MM.1S (cell line): ENCODE results near the gene PGLYRP1.

Experiments
- DNase-seq: peaks from one replicate; pipeline ENCODE4 v3.0.0-alpha.2; 2015
- H2AFZ ChIP-seq: fragments of 300-600 bp; sonication (generic); 2 replicates; pipeline ENCODE4 v1.6.0; 2016; ENCODE audit warnings: antibody characterized with exemption, low read length
- H3F3A ChIP-seq: fragments of 300-600 bp; sonication (generic); 2 replicates; pipeline ENCODE4 v1.6.1; 2016; ENCODE audit warnings: mild to moderate bottlenecking, antibody characterized with exemption, low read length, moderate library complexity, mixed read lengths; ENCODE audit not compliant: insufficient read depth
- H3K27ac ChIP-seq: fragments of 300-600 bp; sonication (generic); 2 replicates; pipeline ENCODE4 v1.5.1; 2016; ENCODE audit warnings: mild to moderate bottlenecking, low read length
- H3K27me3 ChIP-seq: fragments of 300-600 bp; sonication (generic); replicated peaks from 2 replicates; pipeline ENCODE4 v1.6.0; 2016; ENCODE audit warnings: low read length; ENCODE audit not compliant: insufficient read depth
- H3K36me3 ChIP-seq: fragments of 300-600 bp; sonication (generic); replicated peaks from 2 replicates; pipeline ENCODE4 v1.6.1; 2016; ENCODE audit warnings: mild to moderate bottlenecking, low read length, mixed read lengths; ENCODE audit not compliant: insufficient read depth
- H3K4me1 ChIP-seq: fragments of 300-600 bp; sonication (generic); 2 replicates; pipeline ENCODE4 v1.6.1; 2016; ENCODE audit warnings: low read length, mixed read lengths
- H3K4me2 ChIP-seq: fragments of 300-600 bp; sonication (generic); 2 replicates; pipeline ENCODE4 v1.6.0; 2016; ENCODE audit warnings: low read depth, low read length
- H3K4me3 ChIP-seq: fragments of 300-600 bp; sonication (generic); 2 replicates; pipeline ENCODE4 v1.5.1; 2016; ENCODE audit warnings: low read length, mixed read lengths
- H3K79me2 ChIP-seq: fragments of 300-600 bp; sonication (generic); 2 replicates; pipeline ENCODE4 v1.6.1; 2016; ENCODE audit warnings: mixed run types, low read length, mixed read lengths
- H3K9ac ChIP-seq: fragments of 300-600 bp; sonication (generic); 2 replicates; pipeline ENCODE4 v1.6.1; 2016; ENCODE audit warnings: low read length, mixed read lengths
- H3K9me2 ChIP-seq: fragments of 300-600 bp; sonication (generic); replicated peaks from 2 replicates; pipeline ENCODE4 v1.6.1; 2016; ENCODE audit warnings: mild to moderate bottlenecking, low read length, mixed read lengths; ENCODE audit not compliant: insufficient read depth
- H3K9me3 ChIP-seq: fragments of 300-600 bp; sonication (generic); replicated peaks from 2 replicates; pipeline ENCODE4 v1.6.1; 2016; ENCODE audit warnings: mild to moderate bottlenecking, low read length, mixed read lengths; ENCODE audit not compliant: insufficient read depth
- H4K20me1 ChIP-seq: fragments of 300-600 bp; sonication (generic); 2 replicates; pipeline ENCODE4 v1.6.1; 2016; ENCODE audit warnings: mild to moderate bottlenecking, low read length, moderate library complexity, mixed read lengths; ENCODE audit not compliant: insufficient read depth
- EZH2 ChIP-seq: fragments of 300-600 bp; sonication (generic); optimal IDR thresholded peaks from 2 replicates; pipeline ENCODE3; 2017; ENCODE audit warnings: low read depth, mild to moderate bottlenecking, antibody characterized with exemption, low read length, mixed read lengths
- EZH2phosphoT487 ChIP-seq: fragments of 300-600 bp; sonication (generic); IDR thresholded peaks from 2 replicates; pipeline ENCODE4 v1.6.1; 2018; ENCODE audit warnings: antibody characterized with exemption, low read length
- TF ChIP-seq, protein P1 (sequence below): fragments of 300-600 bp; sonication (generic); IDR thresholded peaks from 2 replicates; pipeline ENCODE4 v1.5.1; 2016; ENCODE audit warnings: antibody characterized with exemption, low read length, mixed read lengths

The PGLYRP1 gene

DNA sequence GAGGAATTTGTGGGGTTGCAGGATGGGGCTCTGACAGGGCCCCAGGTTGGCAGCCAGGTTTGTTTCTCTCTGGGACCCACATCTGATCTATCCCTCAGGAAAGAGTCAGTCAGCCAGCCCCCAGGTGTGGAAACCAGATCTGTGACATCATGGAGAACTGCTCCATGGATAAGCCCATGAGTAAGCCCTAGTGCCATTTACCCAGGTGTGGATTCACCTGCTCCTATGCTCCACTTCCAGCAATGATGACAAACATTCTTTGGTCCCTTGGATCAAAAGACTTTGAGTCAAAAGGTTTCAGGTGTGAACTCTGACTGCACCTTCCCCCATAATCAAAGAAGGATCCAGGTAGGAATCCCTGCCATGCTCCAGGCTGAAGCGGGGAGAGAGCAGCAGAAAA lies 44.8 kb upstream of the PGLYRP1 start:
- H3F3A ChIP-seq: no peaks in the 10 kb centered on the region
- no peak overlapping the region for H3K4me3 ChIP-seq
- H3K9me3 ChIP-seq: no peaks in the 10 kb centered on the region
- no peaks in the 10 kb centered on the region for H3K79me2 ChIP-seq
- no peak for TF ChIP-seq EZH2phosphoT487
- TF ChIP-seq, protein P1, sequence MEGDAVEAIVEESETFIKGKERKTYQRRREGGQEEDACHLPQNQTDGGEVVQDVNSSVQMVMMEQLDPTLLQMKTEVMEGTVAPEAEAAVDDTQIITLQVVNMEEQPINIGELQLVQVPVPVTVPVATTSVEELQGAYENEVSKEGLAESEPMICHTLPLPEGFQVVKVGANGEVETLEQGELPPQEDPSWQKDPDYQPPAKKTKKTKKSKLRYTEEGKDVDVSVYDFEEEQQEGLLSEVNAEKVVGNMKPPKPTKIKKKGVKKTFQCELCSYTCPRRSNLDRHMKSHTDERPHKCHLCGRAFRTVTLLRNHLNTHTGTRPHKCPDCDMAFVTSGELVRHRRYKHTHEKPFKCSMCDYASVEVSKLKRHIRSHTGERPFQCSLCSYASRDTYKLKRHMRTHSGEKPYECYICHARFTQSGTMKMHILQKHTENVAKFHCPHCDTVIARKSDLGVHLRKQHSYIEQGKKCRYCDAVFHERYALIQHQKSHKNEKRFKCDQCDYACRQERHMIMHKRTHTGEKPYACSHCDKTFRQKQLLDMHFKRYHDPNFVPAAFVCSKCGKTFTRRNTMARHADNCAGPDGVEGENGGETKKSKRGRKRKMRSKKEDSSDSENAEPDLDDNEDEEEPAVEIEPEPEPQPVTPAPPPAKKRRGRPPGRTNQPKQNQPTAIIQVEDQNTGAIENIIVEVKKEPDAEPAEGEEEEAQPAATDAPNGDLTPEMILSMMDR: no peak
- TF ChIP-seq EZH2: no peak
- H3K4me1 ChIP-seq: peaks cover 6% of the 10 kb centered on the region; the same call in 1 of the 2 replicates
- no peak overlapping the region for H3K27ac ChIP-seq
- H3K36me3 ChIP-seq: no peaks in the 10 kb centered on the region
- no peak overlapping the region for H2AFZ ChIP-seq
- no peaks in the 10 kb centered on the region for H3K9me2 ChIP-seq
- H4K20me1 ChIP-seq: no peaks in the 10 kb centered on the region
- no peak overlapping the region for H3K9ac ChIP-seq
- peaks cover 59% of the 10 kb centered on the region for H3K27me3 ChIP-seq
- no peak for DNase-seq
- no peak overlapping the region for H3K4me2 ChIP-seq

DNA sequence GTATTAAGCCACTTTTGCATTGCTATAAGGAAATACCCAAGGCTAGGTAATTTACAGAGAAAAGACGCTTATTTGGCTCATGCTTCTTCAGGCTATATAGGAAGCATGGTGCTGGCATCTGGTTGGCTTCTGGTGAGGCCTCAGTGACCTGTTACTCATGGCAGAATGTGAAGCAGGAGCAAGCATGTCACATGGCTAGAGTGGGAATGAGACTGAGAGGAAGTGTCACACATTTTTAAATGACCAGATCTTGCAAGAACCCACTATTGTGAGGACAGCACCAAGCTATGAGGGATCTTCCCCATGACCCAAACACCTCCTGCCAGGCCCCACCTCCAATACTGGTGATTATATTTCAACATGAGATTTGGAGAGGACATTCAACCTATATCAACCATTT lies 43.6 kb upstream of the PGLYRP1 start:
- Histone ChIP-seq H3F3A (no peaks in the 10 kb centered on the region), H3K36me3 (no peaks in the 10 kb centered on the region), H3K79me2 (no peaks in the 10 kb centered on the region), H4K20me1 (no peaks in the 10 kb centered on the region), H3K9me3 (no peaks in the 10 kb centered on the region), H3K9ac (no peak overlapping the region), H3K4me3 (no peak overlapping the region), H3K27ac (no peak overlapping the region), H3K4me2 (no peak overlapping the region), H2AFZ (no peak overlapping the region), H3K9me2 (no peaks in the 10 kb centered on the region), H3K27me3 (peaks cover 63% of the 10 kb centered on the region), H3K4me1 (peaks cover 6% of the 10 kb centered on the region; the same call in 1 of the 2 replicates)
- TF ChIP-seq, protein P1: no peak
- no peak for TF ChIP-seq EZH2
- TF ChIP-seq EZH2phosphoT487: no peak
- DNase-seq: no peak

DNA sequence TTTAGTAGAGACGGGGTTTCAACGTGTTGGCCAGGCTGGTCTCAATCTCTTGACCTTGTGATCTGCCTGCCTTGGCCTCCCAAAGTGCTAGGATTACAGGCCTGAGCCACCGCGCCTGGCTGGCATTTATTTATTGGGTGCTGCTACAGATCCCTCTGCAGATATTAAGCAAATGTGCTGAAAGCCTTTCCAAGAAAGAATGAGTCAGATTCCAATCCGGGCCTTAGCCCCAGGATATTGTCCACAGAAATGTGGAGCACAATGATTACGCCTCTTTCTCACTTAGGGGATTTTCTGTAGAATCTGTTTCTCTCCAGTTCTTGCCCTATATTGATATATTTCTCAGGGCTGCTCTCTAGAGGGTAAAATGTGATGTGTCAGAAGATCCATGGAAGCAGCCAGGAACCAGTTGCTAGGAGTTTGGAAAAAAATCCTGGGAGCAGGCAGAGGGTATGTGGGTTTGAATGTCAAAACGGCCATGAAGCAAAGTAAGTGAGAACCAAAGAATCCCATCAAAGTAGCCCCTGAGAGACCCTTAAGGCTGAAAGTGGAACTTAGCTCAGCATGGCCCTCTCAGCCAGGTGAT lies 42.7 kb upstream of the PGLYRP1 start:
- no peaks in the 10 kb centered on the region for H3K36me3 ChIP-seq
- peaks cover 69% of the 10 kb centered on the region for H3K27me3 ChIP-seq
- H3K79me2 ChIP-seq: no peaks in the 10 kb centered on the region
- DNase-seq: no peak
- H3K4me2 ChIP-seq: no peak overlapping the region
- no peaks in the 10 kb centered on the region for H3K9me3 ChIP-seq
- no peaks in the 10 kb centered on the region for H4K20me1 ChIP-seq
- H2AFZ ChIP-seq: no peak overlapping the region
- peaks cover 6% of the 10 kb centered on the region; the same call in 1 of the 2 replicates for H3K4me1 ChIP-seq
- H3K4me3 ChIP-seq: no peak overlapping the region
- no peak overlapping the region for H3K27ac ChIP-seq
- TF ChIP-seq, protein P1: no peak
- no peak for TF ChIP-seq EZH2phosphoT487
- TF ChIP-seq EZH2: no peak
- no peaks in the 10 kb centered on the region for H3F3A ChIP-seq
- H3K9ac ChIP-seq: no peak overlapping the region
- no peaks in the 10 kb centered on the region for H3K9me2 ChIP-seq
